GM12878 (cell line): ENCODE measurements around the gene HAUS1. TPM values are rescaled to one million over a fixed set of nuclear protein-coding genes. Genes with fewer than 3 reads are reported as not detected.

Source experiments
- BCLAF1 ChIP-seq: fragments of 450-650 bp; IDR thresholded peaks from 2 replicates; pipeline ENCODE4 v1.6.1; 2017; ENCODE audit warnings: antibody characterized with exemption, mild to moderate bottlenecking, moderate library complexity
- CBFB ChIP-seq: IDR thresholded peaks from 2 replicates; pipeline ENCODE4 v1.6.1; 2016; ENCODE audit warnings: antibody characterized with exemption, low read depth
- E2F4 ChIP-seq: IDR thresholded peaks from 2 replicates; pipeline ENCODE4 v1.6.1; 2012; ENCODE audit warnings: low read depth, low read length, improper control_type of control experiment
- FOXK2 ChIP-seq: fragments of 450-650 bp; IDR thresholded peaks from 2 replicates; pipeline ENCODE4 v1.6.1; 2017; ENCODE audit warnings: mild to moderate bottlenecking, moderate library complexity
- KDM1A ChIP-seq: fragments of 200-600 bp; sonication (generic); IDR thresholded peaks from 2 replicates; pipeline ENCODE4 v1.6.1; 2016; ENCODE audit warnings: borderline replicate concordance
- POLR2AphosphoS5 ChIP-seq: IDR thresholded peaks from 2 replicates; pipeline ENCODE4 v1.6.1; 2011; ENCODE audit warnings: mild to moderate bottlenecking, low read length, inconsistent platforms
- RELB ChIP-seq: fragments of 450-650 bp; IDR thresholded peaks from 2 replicates; pipeline ENCODE4 v1.6.1; 2017; ENCODE audit warnings: low read depth, mild to moderate bottlenecking, moderate library complexity
- TBL1XR1 ChIP-seq: IDR thresholded peaks from 2 replicates; pipeline ENCODE4 v1.6.1; 2012; ENCODE audit warnings: low read depth, low read length, improper control_type of control experiment
- polyA plus RNA-seq, 11 experiments: library from polyadenylated mRNA; depleted of rRNA in 4 of 11; unstranded in 6 of 11; stranded (reverse) in 5 of 11; fragments of >200 nt; fragmentation: Nextera tagmentation in 4 of 11; fragmentation: Illumina TruSeq in 1 of 11; extraction: Ambion mirVana in 4 of 11; extraction: Trizol in 1 of 11; gene quantifications; 1 replicate in 1 of 11; 2 replicates in 10 of 11; pipeline versions ENCODE4 v1.2.1 to v1.2.3, GENCODE V29; 2011 to 2016; ENCODE audit warnings: inconsistent platforms in 2 of 11, missing spikeins in 2 of 11, low read depth in 1 of 11
- total RNA-seq, 4 experiments: library from RNA; depleted of rRNA in 3 of 4; stranded (reverse); fragments of >200 nt in 3 of 4; fragmentation: Illumina TruSeq in 1 of 4; extraction: Trizol in 1 of 4; gene quantifications; 2 replicates each; pipeline versions ENCODE4 v1.2.1 to v1.2.3, GENCODE V29; 2013 to 2021
- TF ChIP-seq, protein P1 (sequence below): fragments of 450-650 bp; IDR thresholded peaks from 2 replicates; pipeline ENCODE4 v1.6.1; 2016; ENCODE audit warnings: mild to moderate bottlenecking
- TF ChIP-seq, protein P2 (sequence below): fragments of 450-650 bp; IDR thresholded peaks from 2 replicates; pipeline ENCODE4 v1.6.1; 2016; ENCODE audit warnings: mild to moderate bottlenecking, moderate library complexity, borderline replicate concordance

Gene HAUS1
- total and polyA plus RNA-seq, 10 of the 15 experiments (the other 5 are each of a cell fraction or from before 2014, with no cell fraction given) = 41.2 to 182 (median 91.9) TPM

DNA sequence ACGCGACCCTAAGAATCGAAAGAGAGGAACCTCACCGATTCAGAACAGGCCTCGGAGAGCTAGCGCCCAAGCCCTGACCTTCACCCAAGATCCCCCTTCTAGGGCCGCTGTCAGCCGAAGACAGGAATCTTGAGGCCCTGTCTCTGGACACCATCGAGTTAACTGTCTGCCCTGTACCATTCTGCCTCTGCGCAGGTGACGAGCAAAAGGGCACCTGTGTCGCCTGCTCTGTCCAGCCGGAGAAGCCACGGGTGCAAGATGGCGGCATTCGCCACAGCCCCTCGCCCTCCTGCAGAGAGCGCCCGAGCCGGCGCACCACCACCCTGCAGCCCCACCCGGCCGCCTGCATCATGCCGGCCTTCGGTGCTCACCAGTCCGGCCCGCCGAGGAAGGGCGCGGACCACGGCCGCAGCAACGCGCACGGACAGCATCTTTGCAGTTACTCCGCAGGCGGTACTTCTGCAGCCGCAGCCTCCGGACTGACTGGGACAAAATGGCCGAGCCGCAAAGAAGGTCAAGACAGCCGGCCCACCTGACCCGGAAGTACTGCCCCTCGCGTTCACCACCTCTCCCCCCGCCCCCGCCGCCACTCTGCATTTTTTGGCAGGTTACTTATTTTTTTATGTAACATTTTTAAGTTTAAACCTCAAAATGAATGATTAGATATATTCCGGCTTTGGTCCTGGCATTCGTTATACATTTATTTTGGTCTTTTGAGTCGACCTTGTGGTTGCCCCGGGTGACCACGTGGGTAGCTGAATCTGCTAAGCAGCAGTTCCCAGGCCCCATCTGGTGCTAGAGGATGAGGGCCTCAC, 6.2 kb upstream of the HAUS1 start, which contains the start of gene ATP5F1A (continued):
- no peak for TF ChIP-seq E2F4
- no peak for TF ChIP-seq TBL1XR1
- TF ChIP-seq RELB = peak; percentile 90
- no peak for TF ChIP-seq FOXK2
- TF ChIP-seq, protein P1, sequence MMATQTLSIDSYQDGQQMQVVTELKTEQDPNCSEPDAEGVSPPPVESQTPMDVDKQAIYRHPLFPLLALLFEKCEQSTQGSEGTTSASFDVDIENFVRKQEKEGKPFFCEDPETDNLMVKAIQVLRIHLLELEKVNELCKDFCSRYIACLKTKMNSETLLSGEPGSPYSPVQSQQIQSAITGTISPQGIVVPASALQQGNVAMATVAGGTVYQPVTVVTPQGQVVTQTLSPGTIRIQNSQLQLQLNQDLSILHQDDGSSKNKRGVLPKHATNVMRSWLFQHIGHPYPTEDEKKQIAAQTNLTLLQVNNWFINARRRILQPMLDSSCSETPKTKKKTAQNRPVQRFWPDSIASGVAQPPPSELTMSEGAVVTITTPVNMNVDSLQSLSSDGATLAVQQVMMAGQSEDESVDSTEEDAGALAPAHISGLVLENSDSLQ = peak; percentile 17; the same call in 1 of the 2 replicates
- TF ChIP-seq POLR2AphosphoS5 = peak; percentile 93
- TF ChIP-seq KDM1A = no peak
- TF ChIP-seq, protein P2, sequence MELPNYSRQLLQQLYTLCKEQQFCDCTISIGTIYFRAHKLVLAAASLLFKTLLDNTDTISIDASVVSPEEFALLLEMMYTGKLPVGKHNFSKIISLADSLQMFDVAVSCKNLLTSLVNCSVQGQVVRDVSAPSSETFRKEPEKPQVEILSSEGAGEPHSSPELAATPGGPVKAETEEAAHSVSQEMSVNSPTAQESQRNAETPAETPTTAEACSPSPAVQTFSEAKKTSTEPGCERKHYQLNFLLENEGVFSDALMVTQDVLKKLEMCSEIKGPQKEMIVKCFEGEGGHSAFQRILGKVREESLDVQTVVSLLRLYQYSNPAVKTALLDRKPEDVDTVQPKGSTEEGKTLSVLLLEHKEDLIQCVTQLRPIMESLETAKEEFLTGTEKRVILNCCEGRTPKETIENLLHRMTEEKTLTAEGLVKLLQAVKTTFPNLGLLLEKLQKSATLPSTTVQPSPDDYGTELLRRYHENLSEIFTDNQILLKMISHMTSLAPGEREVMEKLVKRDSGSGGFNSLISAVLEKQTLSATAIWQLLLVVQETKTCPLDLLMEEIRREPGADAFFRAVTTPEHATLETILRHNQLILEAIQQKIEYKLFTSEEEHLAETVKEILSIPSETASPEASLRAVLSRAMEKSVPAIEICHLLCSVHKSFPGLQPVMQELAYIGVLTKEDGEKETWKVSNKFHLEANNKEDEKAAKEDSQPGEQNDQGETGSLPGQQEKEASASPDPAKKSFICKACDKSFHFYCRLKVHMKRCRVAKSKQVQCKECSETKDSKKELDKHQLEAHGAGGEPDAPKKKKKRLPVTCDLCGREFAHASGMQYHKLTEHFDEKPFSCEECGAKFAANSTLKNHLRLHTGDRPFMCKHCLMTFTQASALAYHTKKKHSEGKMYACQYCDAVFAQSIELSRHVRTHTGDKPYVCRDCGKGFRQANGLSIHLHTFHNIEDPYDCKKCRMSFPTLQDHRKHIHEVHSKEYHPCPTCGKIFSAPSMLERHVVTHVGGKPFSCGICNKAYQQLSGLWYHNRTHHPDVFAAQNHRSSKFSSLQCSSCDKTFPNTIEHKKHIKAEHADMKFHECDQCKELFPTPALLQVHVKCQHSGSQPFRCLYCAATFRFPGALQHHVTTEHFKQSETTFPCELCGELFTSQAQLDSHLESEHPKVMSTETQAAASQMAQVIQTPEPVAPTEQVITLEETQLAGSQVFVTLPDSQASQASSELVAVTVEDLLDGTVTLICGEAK = peak; percentile 71
- TF ChIP-seq CBFB = no peak; the same call in none of the 2 replicates
- TF ChIP-seq BCLAF1 = no peak
